ENCODE measurements around the gene C9orf152.
"Not testable (repeated sequence)": the region's sequence is repeated elsewhere in the genome, so short reads cannot be mapped to it uniquely, and the experiment has no call there.

The C9orf152 gene

GRCh38 chr9:110208031-110208430 is at the start of gene C9orf152:
C9orf152 (minus strand) TSS chr9:110208159; CDS start chr9:110207579, 580 bp downstream.
- no peak for DNase-seq (ENCODE audit: low read depth)

GRCh38 chr9:110257097-110257841 is 49.3 kb upstream of the C9orf152 start:
- no peak for DNase-seq (ENCODE audit: low read depth)

GRCh38 chr9:110256380-110257096 is 48.6 kb upstream of the C9orf152 start, which contains the start of gene TXN:
TXN (minus strand) TSS chr9:110256507; CDS start chr9:110256435, 72 bp downstream.
- peak; percentile 60 for DNase-seq (ENCODE audit: low read depth)

- no peak for DNase-seq (ENCODE audit: low read depth)
These were observed 47.8 kb upstream of the C9orf152 start for GRCh38 chr9:110255463-110256379.

GRCh38 chr9:110255034-110255462 is 47.1 kb upstream of the C9orf152 start:
- no peak for DNase-seq (ENCODE audit: low read depth)

GRCh38 chr9:110254500-110254899 is 46.5 kb upstream of the C9orf152 start:
- DNase-seq (ENCODE audit: low read depth) = no peak

- no peak for DNase-seq (ENCODE audit: low read depth)
These were observed 44.7 kb upstream of the C9orf152 start for GRCh38 chr9:110252509-110253139.

- DNase-seq (ENCODE audit: low read depth) = not testable (repeated sequence)
These were observed 43.8 kb upstream of the C9orf152 start for GRCh38 chr9:110251770-110252169.

- no peak for DNase-seq (ENCODE audit: low read depth)
These were observed 43.3 kb upstream of the C9orf152 start for GRCh38 chr9:110251212-110251611.

- DNase-seq (ENCODE audit: low read depth) = no peak
These were observed 41.6 kb upstream of the C9orf152 start for GRCh38 chr9:110249603-110250002.

GRCh38 chr9:110248361-110248760 is 40.4 kb upstream of the C9orf152 start:
- DNase-seq (ENCODE audit: low read depth) = no peak

- no peak for DNase-seq (ENCODE audit: low read depth)
These were observed 38.3 kb upstream of the C9orf152 start for GRCh38 chr9:110246214-110246613.

GRCh38 chr9:110244616-110245015 is 36.7 kb upstream of the C9orf152 start:
- DNase-seq (ENCODE audit: low read depth) = no peak

GRCh38 chr9:110241858-110242321 is 33.9 kb upstream of the C9orf152 start:
- DNase-seq (ENCODE audit: low read depth) = no peak

- DNase-seq (ENCODE audit: low read depth) = no peak
These were observed 33.4 kb upstream of the C9orf152 start for GRCh38 chr9:110241260-110241857.

GRCh38 chr9:110240198-110240597 is 32.2 kb upstream of the C9orf152 start:
- DNase-seq (ENCODE audit: low read depth) = no peak

- no peak for DNase-seq (ENCODE audit: low read depth)
These were observed 20.4 kb upstream of the C9orf152 start for GRCh38 chr9:110228321-110228720.

GRCh38 chr9:110224583-110224982 is 16.6 kb upstream of the C9orf152 start:
- no peak for DNase-seq (ENCODE audit: low read depth)

GRCh38 chr9:110220809-110221208 is 12.8 kb upstream of the C9orf152 start:
- no peak for DNase-seq (ENCODE audit: low read depth)

GRCh38 chr9:110217656-110218099 is 9.7 kb upstream of the C9orf152 start:
- DNase-seq (ENCODE audit: low read depth) = no peak

Measured in stimulated activated CD8-positive, alpha-beta memory T cell treated with anti-CD3 and anti-CD28 coated beads, Interleukin-15, amount 100 ng/mL, for 1 hour (primary cell).